Gastroesophageal sphincter (tissue), 4 donors: ENCODE data around the gene DYNLL2. TPM values are rescaled to one million over a fixed set of nuclear protein-coding genes. Genes with fewer than 3 reads are reported as not detected.

Experiments
- ATAC-seq: fragments of 150-250 bp; one replicate; pipeline ENCODE4 v1.9.1; 2016; ENCODE audit warnings: mild to moderate bottlenecking, moderate library complexity
- H3K27ac ChIP-seq, 4 donors: fragments of 200-600 bp; sonication (generic) in 3 of 4; 1 replicate in 3 of 4; 2 replicates in 1 of 4; pipeline ENCODE4 v1.5.1; 2016 to 2019
- H3K27me3 ChIP-seq: fragments of 200-600 bp; sonication (generic); one replicate; pipeline ENCODE4 v1.5.1; 2019
- H3K36me3 ChIP-seq, 2 donors: fragments of 200-600 bp; sonication (generic); one replicate each; pipeline ENCODE4 v1.5.1; 2019; ENCODE audit warnings: control low read depth in 1 of 2
- H3K4me1 ChIP-seq, 3 donors: fragments of 200-600 bp; sonication (generic); 1 replicate in 2 of 3; 2 replicates in 1 of 3; pipeline ENCODE4 v1.5.1; 2016 to 2019; ENCODE audit warnings: control low read depth in 2 of 3
- H3K4me3 ChIP-seq, 2 donors: fragments of 200-600 bp; sonication (generic); one replicate each; pipeline ENCODE4 v1.5.1; 2019; ENCODE audit warnings: mild to moderate bottlenecking in 1 of 2, moderate library complexity in 1 of 2
- H3K9me3 ChIP-seq, 3 donors: fragments of 200-600 bp; sonication (generic); one replicate each; pipeline ENCODE4 v1.5.1; 2017 to 2019; ENCODE audit warnings: control low read depth in 2 of 3
- EP300 ChIP-seq: sonication (generic); formaldehyde crosslinking; IDR thresholded peaks from one replicate; pipeline ENCODE4 v1.6.1; 2017; ENCODE audit warnings: antibody characterized with exemption, mild to moderate bottlenecking
- POLR2A ChIP-seq, 2 donors: fragments of 450-650 bp; IDR thresholded peaks; one replicate each; pipeline ENCODE4 v1.6.1; 2017; ENCODE audit warnings: antibody characterized with exemption in 2 of 2, mild to moderate bottlenecking in 2 of 2, moderate library complexity in 1 of 2
- POLR2AphosphoS5 ChIP-seq: sonication (generic); formaldehyde crosslinking; IDR thresholded peaks from one replicate; pipeline ENCODE4 v1.6.1; 2017; ENCODE audit warnings: antibody characterized with exemption
- WGBS, 2 donors: methylation state at CpG; one replicate each; pipeline ENCODE4 v1.1.5; 2018; ENCODE audit warnings: low coverage in 1 of 2; 5-methylcytosine and 5-hydroxymethylcytosine counted together
- total RNA-seq, 4 donors: library from RNA; depleted of rRNA; stranded (reverse); fragments of >200 nt; gene quantifications; one replicate each; pipeline ENCODE4 v1.1.0, GENCODE V29; 2016
- TF ChIP-seq, protein P1 (sequence below), 4 experiments: fragments of 200-600 bp in 2 of 4; fragments of 450-650 bp in 2 of 4; sonication (generic) in 1 of 4; IDR thresholded peaks; one replicate each; pipeline ENCODE4 v1.5.1; 2017 to 2019; ENCODE audit warnings: antibody characterized with exemption in 4 of 4, mild to moderate bottlenecking in 2 of 4, moderate library complexity in 2 of 4

DYNLL2 gene
- total RNA-seq, 4 donors from 2014 or later, result 26.1 to 38.2 (median 31.3) TPM

DNA sequence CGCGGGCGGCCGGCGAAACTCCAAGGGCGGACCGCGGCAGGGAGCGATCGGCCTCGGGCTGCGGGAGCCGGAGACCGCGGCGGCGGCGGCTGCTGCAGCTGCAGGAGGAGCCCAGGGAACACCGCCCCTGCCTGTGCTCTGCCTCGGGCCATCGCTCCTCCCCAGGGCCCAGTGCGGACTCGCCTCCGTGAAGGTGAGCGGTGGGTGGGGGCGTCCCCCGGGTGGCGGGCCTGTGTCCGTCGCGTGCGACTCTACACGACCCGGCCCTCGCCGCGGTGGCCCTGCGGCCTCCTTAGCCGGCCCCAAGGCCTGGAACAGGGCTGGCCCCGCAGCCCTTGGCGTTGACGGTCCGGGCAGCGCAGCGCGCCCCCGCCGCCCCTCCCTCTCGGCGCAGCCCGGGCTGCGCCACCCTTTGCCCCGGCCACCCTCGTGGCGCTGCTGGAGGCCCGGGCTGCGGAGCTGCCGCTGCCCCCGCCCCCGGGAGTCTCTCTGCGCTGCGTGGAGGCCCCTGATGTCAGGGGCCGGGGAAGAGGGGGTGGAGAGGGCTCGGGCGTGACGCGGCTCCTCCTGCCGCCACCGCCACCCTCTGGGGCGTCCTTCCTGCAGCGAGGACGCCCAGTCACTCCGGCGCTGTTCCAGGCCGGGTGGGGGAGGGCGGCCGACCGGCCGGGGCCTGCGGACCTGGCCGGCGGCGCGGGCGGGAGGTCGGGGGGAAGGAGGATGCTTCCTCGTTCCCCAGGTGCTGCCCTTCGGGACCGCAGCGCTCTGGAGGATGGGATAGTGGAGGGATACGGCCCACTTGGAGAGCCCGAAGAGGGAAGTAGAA lies 485 bp downstream of the DYNLL2 start:
- peaks cover under 1% of the 10 kb centered on the region for H3K27me3 ChIP-seq
- peaks cover 0 to 20% of the 10 kb centered on the region in 2 donors for H3K36me3 ChIP-seq
- H3K4me1 ChIP-seq, result peaks cover 0 to 54% (median 23%) of the 10 kb centered on the region in 3 donors
- no peaks in the 10 kb centered on the region for H3K9me3 ChIP-seq
- WGBS, 2 donors, result 0% methylated on average over 6 of the region's 92 CpGs; no CpG with 5 or more reads in 1 of the 2 donors
- TF ChIP-seq, protein P1, sequence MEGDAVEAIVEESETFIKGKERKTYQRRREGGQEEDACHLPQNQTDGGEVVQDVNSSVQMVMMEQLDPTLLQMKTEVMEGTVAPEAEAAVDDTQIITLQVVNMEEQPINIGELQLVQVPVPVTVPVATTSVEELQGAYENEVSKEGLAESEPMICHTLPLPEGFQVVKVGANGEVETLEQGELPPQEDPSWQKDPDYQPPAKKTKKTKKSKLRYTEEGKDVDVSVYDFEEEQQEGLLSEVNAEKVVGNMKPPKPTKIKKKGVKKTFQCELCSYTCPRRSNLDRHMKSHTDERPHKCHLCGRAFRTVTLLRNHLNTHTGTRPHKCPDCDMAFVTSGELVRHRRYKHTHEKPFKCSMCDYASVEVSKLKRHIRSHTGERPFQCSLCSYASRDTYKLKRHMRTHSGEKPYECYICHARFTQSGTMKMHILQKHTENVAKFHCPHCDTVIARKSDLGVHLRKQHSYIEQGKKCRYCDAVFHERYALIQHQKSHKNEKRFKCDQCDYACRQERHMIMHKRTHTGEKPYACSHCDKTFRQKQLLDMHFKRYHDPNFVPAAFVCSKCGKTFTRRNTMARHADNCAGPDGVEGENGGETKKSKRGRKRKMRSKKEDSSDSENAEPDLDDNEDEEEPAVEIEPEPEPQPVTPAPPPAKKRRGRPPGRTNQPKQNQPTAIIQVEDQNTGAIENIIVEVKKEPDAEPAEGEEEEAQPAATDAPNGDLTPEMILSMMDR (IDR thresholded peaks at IDR 0.05), result peak in 1 of 4 experiments; percentile 2
- peak; percentile 46 to 75 for TF ChIP-seq POLR2A (IDR thresholded peaks at IDR 0.05)
- TF ChIP-seq POLR2AphosphoS5, result peak; percentile 26
- TF ChIP-seq EP300, result no peak
- peak overlapping the region; percentile 84 to 99 (median 98) for H3K27ac ChIP-seq
- H3K4me3 ChIP-seq, result peak overlapping the region; percentile 73 to 97
- ATAC-seq, result peak; percentile 83

- TF ChIP-seq POLR2A (IDR thresholded peaks at IDR 0.05) (no peak), POLR2AphosphoS5 (no peak), EP300 (no peak)
- TF ChIP-seq, protein P1 (IDR thresholded peaks at IDR 0.05), result peak in 1 of 4 experiments; percentile 19
- peaks cover 0 to 61% (median 23%) of the 10 kb centered on the region in 3 donors for H3K4me1 ChIP-seq
- ATAC-seq, result no peak
- WGBS, 2 donors, result 0% methylated on average over 1 to 6 of the region's 7 CpGs
- H3K27me3 ChIP-seq, result no peaks in the 10 kb centered on the region
- H3K27ac ChIP-seq, result peak overlapping the region; percentile 84 to 99 (median 98)
- no peaks in the 10 kb centered on the region for H3K9me3 ChIP-seq
- peak overlapping the region; percentile 73 to 97 for H3K4me3 ChIP-seq
- peaks cover 0 to 28% of the 10 kb centered on the region in 2 donors for H3K36me3 ChIP-seq
Observed at GRCh38 chr17:58084317-58084981, 1.2 kb downstream of the DYNLL2 start.

DNA sequence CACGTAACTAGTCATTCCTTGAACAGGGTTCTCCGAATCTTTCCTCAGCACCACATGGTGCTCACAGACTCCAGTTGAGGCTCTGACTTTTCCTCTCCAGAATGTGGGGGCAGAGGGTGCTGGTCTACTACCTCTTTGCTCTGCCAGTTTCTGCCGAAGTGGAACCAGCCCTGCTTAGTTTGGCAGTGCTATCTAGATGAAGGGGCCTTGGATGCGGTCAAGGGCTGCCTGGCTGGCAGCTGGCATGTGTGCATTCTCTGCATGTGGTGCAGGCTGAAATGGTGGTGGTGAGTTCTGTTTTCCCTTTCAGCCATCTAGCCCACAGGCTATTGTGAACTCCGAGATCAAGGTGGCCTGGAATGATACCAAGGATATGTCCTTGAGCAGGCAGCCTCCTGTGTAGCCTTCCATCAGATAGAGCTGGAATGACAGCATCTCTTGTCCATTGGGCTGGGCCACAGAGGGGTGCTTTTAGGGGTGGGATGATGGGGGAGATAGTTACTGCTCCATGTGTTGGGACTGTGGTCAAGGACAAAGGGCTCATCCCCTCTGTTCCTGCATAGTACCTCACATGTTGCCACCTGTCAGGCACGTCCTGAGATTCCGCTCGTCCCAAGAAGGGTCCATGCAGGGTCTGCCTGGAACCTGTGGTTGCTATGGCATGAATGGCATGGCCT lies 2.0 kb downstream of the DYNLL2 start:
- Histone ChIP-seq H3K27ac (peak overlapping the region in 3 of 4 donors; percentile 98 to 99 (median 98)), H3K27me3 (no peaks in the 10 kb centered on the region), H3K4me3 (peak overlapping the region; percentile 73 to 97), H3K36me3 (peaks cover 0 to 35% of the 10 kb centered on the region in 2 donors), H3K9me3 (no peaks in the 10 kb centered on the region), H3K4me1 (peaks cover 0 to 69% (median 23%) of the 10 kb centered on the region in 3 donors)
- 20 to 63% methylated on average over 2 to 6 of the region's 8 CpGs for WGBS, 2 donors
- no peak for ATAC-seq
- TF ChIP-seq, protein P1 (IDR thresholded peaks at IDR 0.05), result no peak
- no peak for TF ChIP-seq POLR2A (IDR thresholded peaks at IDR 0.05)
- no peak for TF ChIP-seq EP300
- TF ChIP-seq POLR2AphosphoS5, result no peak

DNA sequence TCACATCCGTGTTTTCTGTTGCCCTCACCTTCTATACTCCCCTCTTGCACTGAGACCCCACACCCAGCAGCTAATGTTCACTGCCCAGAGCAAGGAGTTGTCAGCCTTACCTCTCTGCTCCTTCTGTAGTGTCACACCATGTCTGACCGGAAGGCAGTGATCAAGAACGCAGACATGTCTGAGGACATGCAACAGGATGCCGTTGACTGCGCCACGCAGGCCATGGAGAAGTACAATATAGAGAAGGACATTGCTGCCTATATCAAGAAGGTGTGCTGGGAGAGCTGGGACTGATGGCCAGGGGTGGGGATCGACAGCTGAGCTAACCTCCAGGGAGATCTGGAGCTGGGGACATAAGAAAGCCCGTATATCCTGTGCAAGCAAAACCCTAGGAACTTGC lies 3.7 kb downstream of the DYNLL2 start:
- TF ChIP-seq POLR2AphosphoS5, result no peak
- no peak for TF ChIP-seq EP300
- TF ChIP-seq, protein P1 (IDR thresholded peaks at IDR 0.05), result no peak
- TF ChIP-seq POLR2A (IDR thresholded peaks at IDR 0.05), result no peak
- WGBS, 2 donors, result 0 to 52% methylated on average over 1 to 6 of the region's 8 CpGs
- Histone ChIP-seq H3K36me3 (peaks cover 0 to 53% of the 10 kb centered on the region in 2 donors), H3K27me3 (no peaks in the 10 kb centered on the region), H3K9me3 (no peaks in the 10 kb centered on the region), H3K27ac (peak overlapping the region in 1 of 4 donors; percentile 98), H3K4me1 (peaks cover 0 to 75% (median 23%) of the 10 kb centered on the region in 3 donors), H3K4me3 (no peak overlapping the region)
- ATAC-seq, result no peak
